H9 (cell line): ENCODE data around the gene CDH13. TPM values are rescaled to one million over a fixed set of nuclear protein-coding genes. Genes with fewer than 3 reads are reported as not detected.

Experiments
- DNase-seq: peaks from one replicate; pipeline ENCODE4 v3.0.0-alpha.2; 2017
- H2AFZ ChIP-seq: one replicate; pipeline ENCODE4 v1.6.1; 2013; ENCODE audit warnings: mild to moderate bottlenecking, low read length, control low read depth, moderate library complexity
- H2AK5ac ChIP-seq: 2 replicates; pipeline ENCODE4 v1.6.1; 2013; ENCODE audit warnings: low read length, control low read depth, mixed read lengths; ENCODE audit not compliant: insufficient read length
- H2BK120ac ChIP-seq: one replicate; pipeline ENCODE4 v1.6.1; 2013; ENCODE audit warnings: low read depth, mild to moderate bottlenecking, low read length, control low read depth, inconsistent platforms; ENCODE audit not compliant: poor library complexity, severe bottlenecking
- H2BK12ac ChIP-seq: 2 replicates; pipeline ENCODE4 v1.6.1; 2013; ENCODE audit warnings: low read length, control low read depth, mixed read lengths, low read depth; ENCODE audit not compliant: insufficient read length
- H2BK15ac ChIP-seq: 2 replicates; pipeline ENCODE4 v1.6.1; 2013; ENCODE audit warnings: low read depth, low read length, control low read depth
- H2BK20ac ChIP-seq: one replicate; pipeline ENCODE4 v1.6.1; 2013; ENCODE audit warnings: low read depth, mild to moderate bottlenecking, low read length, control low read depth, inconsistent platforms; ENCODE audit not compliant: poor library complexity, severe bottlenecking
- H2BK5ac ChIP-seq: 2 replicates; pipeline ENCODE4 v1.6.1; 2013; ENCODE audit warnings: low read length, control low read depth, mixed read lengths; ENCODE audit not compliant: insufficient read length
- H3K14ac ChIP-seq: 2 replicates; pipeline ENCODE4 v1.6.1; 2013; ENCODE audit warnings: low read length, control low read depth; ENCODE audit not compliant: insufficient read depth
- H3K18ac ChIP-seq: 2 replicates; pipeline ENCODE4 v1.6.1; 2013; ENCODE audit warnings: low read depth, mild to moderate bottlenecking, mixed read lengths, low read length, control low read depth; ENCODE audit not compliant: insufficient read length
- H3K23ac ChIP-seq: 2 replicates; pipeline ENCODE4 v1.6.1; 2013; ENCODE audit warnings: low read length, control low read depth, mixed read lengths, low read depth; ENCODE audit not compliant: insufficient read length
- H3K23me2 ChIP-seq: 2 replicates; pipeline ENCODE4 v1.6.1; 2013; ENCODE audit warnings: low read depth, mild to moderate bottlenecking, mixed read lengths, low read length, control low read depth; ENCODE audit not compliant: insufficient read length, poor library complexity, severe bottlenecking
- H3K27ac ChIP-seq: 2 replicates; pipeline ENCODE4 v1.5.1; 2013; ENCODE audit warnings: low read length, control low read depth, mixed read lengths, low read depth; ENCODE audit not compliant: insufficient read length
- H3K27me3 ChIP-seq: 2 replicates; pipeline ENCODE4 v1.6.1; 2013; ENCODE audit warnings: low read length, control low read depth, inconsistent platforms; ENCODE audit not compliant: insufficient read depth
- H3K4ac ChIP-seq: 2 replicates; pipeline ENCODE4 v1.6.1; 2013; ENCODE audit warnings: low read depth, mild to moderate bottlenecking, control low read depth, inconsistent platforms, low read length, moderate library complexity
- H3K4me1 ChIP-seq: 2 replicates; pipeline ENCODE4 v1.6.1; 2013; ENCODE audit warnings: low read length, control low read depth, inconsistent platforms; ENCODE audit not compliant: insufficient read depth
- H3K4me2 ChIP-seq: 2 replicates; pipeline ENCODE4 v1.6.1; 2013; ENCODE audit warnings: low read length, control low read depth, mixed read lengths; ENCODE audit not compliant: insufficient read length, insufficient read depth
- H3K56ac ChIP-seq: 2 replicates; pipeline ENCODE4 v1.6.1; 2013; ENCODE audit warnings: low read depth, mild to moderate bottlenecking, mixed read lengths, low read length, control low read depth; ENCODE audit not compliant: insufficient read length
- H3K79me1 ChIP-seq: 2 replicates; pipeline ENCODE4 v1.6.1; 2013; ENCODE audit warnings: low read depth, mild to moderate bottlenecking, moderate library complexity, low read length, control low read depth, inconsistent platforms; ENCODE audit not compliant: insufficient read depth, poor library complexity, severe bottlenecking
- H3K79me2 ChIP-seq: 2 replicates; pipeline ENCODE4 v1.6.1; 2013; ENCODE audit warnings: low read length, control low read depth, inconsistent platforms; ENCODE audit not compliant: insufficient read depth
- H3K9ac ChIP-seq: 2 replicates; pipeline ENCODE4 v1.6.1; 2013; ENCODE audit warnings: low read length, control low read depth, mixed read lengths; ENCODE audit not compliant: insufficient read length; ENCODE audit errors: extremely low read depth
- H3K9me3 ChIP-seq: one replicate; pipeline ENCODE4 v1.6.1; 2013; ENCODE audit warnings: low read depth, low read length, inconsistent platforms; ENCODE audit not compliant: control insufficient read depth
- H3T11ph ChIP-seq: one replicate; pipeline ENCODE4 v1.6.1; 2013; ENCODE audit warnings: mild to moderate bottlenecking, low read length, control low read depth, inconsistent platforms
- H4K20me1 ChIP-seq: one replicate; pipeline ENCODE4 v1.6.1; 2013; ENCODE audit not compliant: control insufficient read depth, insufficient read length, insufficient read depth
- H4K5ac ChIP-seq: 2 replicates; pipeline ENCODE4 v1.6.1; 2013; ENCODE audit warnings: low read depth, mild to moderate bottlenecking, mixed read lengths, low read length, control low read depth; ENCODE audit not compliant: insufficient read length
- H4K8ac ChIP-seq: replicated peaks from 2 replicates; pipeline ENCODE4 v1.6.1; 2013; ENCODE audit warnings: low read length, control low read depth, mixed read lengths, low read depth; ENCODE audit not compliant: insufficient read length
- H4K91ac ChIP-seq: 2 replicates; pipeline ENCODE4 v1.6.1; 2013; ENCODE audit warnings: low read depth, mild to moderate bottlenecking, moderate library complexity, mixed read lengths, low read length, control low read depth; ENCODE audit not compliant: insufficient read length
- H3K27ac Mint-ChIP-seq, 3 experiments: 2 replicates in 2 of 3; 3 replicates in 1 of 3; pipeline ENCODE4 v1.8.0; 2020 to 2021; ENCODE audit warnings: mixed read lengths in 3 of 3, mild to moderate bottlenecking in 1 of 3, moderate library complexity in 1 of 3
- H3K27me3 Mint-ChIP-seq: 2 replicates; pipeline ENCODE4 v1.8.0; 2021; ENCODE audit warnings: low read depth, mild to moderate bottlenecking, moderate library complexity, mixed read lengths
- H3K36me3 Mint-ChIP-seq, 3 experiments: 2 replicates in 2 of 3; 3 replicates in 1 of 3; pipeline ENCODE4 v1.8.0; 2020 to 2021; ENCODE audit warnings: low read depth in 3 of 3, mixed read lengths in 3 of 3; ENCODE audit not compliant: insufficient read depth in 1 of 3
- H3K4me1 Mint-ChIP-seq, 2 experiments: 2 replicates each; pipeline ENCODE4 v1.8.0; 2020; ENCODE audit warnings: mixed read lengths in 2 of 2
- H3K4me3 Mint-ChIP-seq, 2 experiments: 2 replicates in 1 of 2; 3 replicates in 1 of 2; pipeline ENCODE4 v1.8.0; 2020 to 2021; ENCODE audit warnings: mild to moderate bottlenecking in 2 of 2, mixed read lengths in 2 of 2, moderate library complexity in 1 of 2
- H3K9me3 Mint-ChIP-seq, 2 experiments: 2 replicates in 1 of 2; 3 replicates in 1 of 2; pipeline ENCODE4 v1.8.0; 2020; ENCODE audit warnings: mild to moderate bottlenecking in 2 of 2, mixed read lengths in 2 of 2, moderate library complexity in 1 of 2
- CTCF ChIP-seq: fragments of 200-600 bp; sonication (generic); conservative IDR thresholded peaks from 3 replicates; pipeline ENCODE4 v1.8.0; 2021; ENCODE audit warnings: antibody characterized with exemption, mild to moderate bottlenecking
- WGBS: extraction: QIAGEN DNeasy Blood & Tissue Kit; methylation state at CpG from one replicate; pipeline ENCODE4 v1.1.7; 2013; ENCODE audit warnings: missing lambda C conversion rate, low lambda C conversion rate, mixed read lengths; ENCODE audit not compliant: insufficient read length; ENCODE audit errors: extremely low coverage; 5-methylcytosine and 5-hydroxymethylcytosine counted together
- total RNA-seq: library from RNA; stranded (reverse); gene quantifications from 2 replicates; pipeline ENCODE4 v1.2.1, GENCODE V29; 2021

CDH13 gene
- total RNA-seq, 1 experiment from 2014 or later = 1.5 TPM

GRCh38 chr16:83437036-83437435 is 810.3 kb downstream of the CDH13 start:
- Histone ChIP-seq H3K4me2 (no peak overlapping the region), H2BK20ac (no peak overlapping the region), H2BK120ac (no peak overlapping the region), H3K14ac (no peak overlapping the region), H4K91ac (no peak overlapping the region), H3K4me1 (no peaks in the 10 kb centered on the region), H4K5ac (no peak overlapping the region), H3K23me2 (no peaks in the 10 kb centered on the region), H3K4ac (no peak overlapping the region), H2AK5ac (no peak overlapping the region), H2AFZ (no peak overlapping the region), H3K23ac (no peak overlapping the region), H3K9ac (no peak overlapping the region), H3K27me3 (no peaks in the 10 kb centered on the region), H3K27ac (no peak overlapping the region), H3K79me1 (no peaks in the 10 kb centered on the region), H3K9me3 (no peaks in the 10 kb centered on the region), H3K56ac (no peak overlapping the region), H2BK15ac (no peak overlapping the region), H2BK12ac (no peak overlapping the region), H4K8ac (no peak overlapping the region), H2BK5ac (no peak overlapping the region), H3T11ph (no peak overlapping the region), H3K79me2 (no peaks in the 10 kb centered on the region), H3K18ac (no peak overlapping the region), H4K20me1 (no peaks in the 10 kb centered on the region)
- Mint-ChIP-seq H3K27me3 (no peaks in the 10 kb centered on the region; the same call in 1 of the 2 replicates), H3K4me3 (no peak overlapping the region), H3K9me3 (no peaks in the 10 kb centered on the region), H3K4me1 (no peaks in the 10 kb centered on the region), H3K36me3 (no peaks in the 10 kb centered on the region), H3K27ac (no peak overlapping the region)
- no peak for DNase-seq
- WGBS = no CpG with 5 or more reads among the region's 7 CpGs
- TF ChIP-seq CTCF = no peak
